GM12878 (cell line): Measurements from ENCODE around the gene CHRND.

Experiments used
- CTCF ChIP-seq, 3 experiments: IDR thresholded peaks in 2 of 3; conservative IDR thresholded peaks in 1 of 3; 2 replicates each; pipeline ENCODE4 v1.5.1; 2011; ENCODE audit warnings: low read depth in 3 of 3, low read length in 3 of 3, mild to moderate bottlenecking in 3 of 3, control low read depth in 2 of 3, moderate library complexity in 2 of 3, inconsistent platforms in 1 of 3, mixed read lengths in 1 of 3; ENCODE audit not compliant: control insufficient read depth in 2 of 3, insufficient read depth in 1 of 3; ENCODE audit errors: extremely low read depth in 1 of 3
- YY1 ChIP-seq: IDR thresholded peaks from 2 replicates; pipeline ENCODE4 v1.6.1; 2011; ENCODE audit warnings: low read depth, mild to moderate bottlenecking, low read length

DNA sequence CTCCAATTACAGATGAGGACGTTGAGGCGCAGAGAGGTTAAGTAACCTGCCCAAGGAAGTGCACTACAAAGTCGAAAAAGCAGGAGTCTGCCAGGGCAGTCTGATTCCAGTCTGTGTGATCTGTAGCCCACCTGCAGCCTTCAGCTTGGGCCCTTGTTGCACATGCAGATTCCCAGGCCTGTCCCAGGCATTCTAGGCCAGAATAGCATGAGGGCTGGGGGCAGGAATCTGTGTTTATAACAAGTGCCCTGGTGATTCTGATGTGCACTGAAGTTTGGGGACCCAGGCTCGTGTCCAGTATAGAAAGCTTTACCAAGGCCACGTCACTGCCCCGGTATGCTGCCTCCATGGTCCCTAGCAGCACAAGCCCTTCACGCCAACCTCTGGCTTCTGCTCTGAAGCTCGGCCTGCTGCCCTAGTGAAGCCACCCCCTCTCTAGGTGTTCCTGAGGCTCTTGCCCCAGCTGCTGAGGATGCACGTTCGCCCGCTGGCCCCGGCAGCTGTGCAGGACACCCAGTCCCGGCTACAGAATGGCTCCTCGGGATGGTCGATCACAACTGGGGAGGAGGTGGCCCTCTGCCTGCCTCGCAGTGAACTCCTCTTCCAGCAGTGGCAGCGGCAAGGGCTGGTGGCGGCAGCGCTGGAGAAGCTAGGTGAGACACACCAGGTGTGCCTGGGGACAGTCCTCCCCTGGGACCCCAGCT, 18.1 kb downstream of the CHRND start:
- TF ChIP-seq CTCF (IDR thresholded peaks at IDR 0.05 in 2 of 3, conservative IDR thresholded peaks at IDR 0.05 in 1 of 3; ENCODE audit: control insufficient read depth in 2 of 3, extremely low read depth in 1 of 3, insufficient read depth in 1 of 3, low read depth in 3 of 3, low read length in 3 of 3) (no peak), YY1 (no peak)
